Urinary bladder (tissue), 2 donors: ENCODE data around the gene TCF7L1. TPM values are rescaled to one million over a fixed set of nuclear protein-coding genes. Genes with fewer than 3 reads are reported as not detected.

Experiments used
- polyA plus RNA-seq: library from polyadenylated mRNA; stranded (reverse); fragments of 200-250 nt; gene quantifications from one replicate; pipeline ENCODE4 v1.2.3, GENCODE V29; 2013
- small RNA-seq: library from RNA; depleted of rRNA; stranded (forward); fragments of <200 nt; gene quantifications from one replicate; pipeline ENCODE3, GENCODE V24; 2014
- total RNA-seq: library from RNA; depleted of rRNA; stranded (reverse); fragments of >200 nt; gene quantifications from one replicate; pipeline ENCODE4 v1.2.3, GENCODE V29; 2014
- donor health status: healthy.

Gene TCF7L1
- total and polyA plus RNA-seq, 2 donors: 9.2 to 20.9 TPM

Small RNA genes within 50 kb of the gene (small RNA-seq; reads per million reads assigned to genes)
- gene AC093162.1: not detected
- not detected for gene RF00019
- gene RNU6-674P: not detected

Other genes starting within 250 kb of the TCF7L1 start
- gene TMSB10, start 227.7 kb upstream of the TCF7L1 start, total RNA-seq: 2,618 TPM
- gene TMSB10, start 227.7 kb upstream of the TCF7L1 start, polyA plus RNA-seq: 1,628 TPM
- gene KCMF1, start 162.2 kb upstream of the TCF7L1 start, total RNA-seq: 39.7 TPM
- 42.7 TPM for gene KCMF1, start 162.2 kb upstream of the TCF7L1 start, polyA plus RNA-seq
- 58.7 TPM for gene TGOLN2, start 194.6 kb downstream of the TCF7L1 start, total RNA-seq
- 81.0 TPM for gene TGOLN2, start 194.6 kb downstream of the TCF7L1 start, polyA plus RNA-seq
- 22.5 TPM for gene RETSAT, start 221.1 kb downstream of the TCF7L1 start, total RNA-seq
- gene RETSAT, start 221.1 kb downstream of the TCF7L1 start, polyA plus RNA-seq: 34.4 TPM
- gene ELMOD3, start 221.4 kb downstream of the TCF7L1 start, total RNA-seq: 19.4 TPM
- 21.0 TPM for gene ELMOD3, start 221.4 kb downstream of the TCF7L1 start, polyA plus RNA-seq